SJSA1 (cell line): ENCODE results near the gene GNB5. TPM values are rescaled to one million over a fixed set of nuclear protein-coding genes. Genes with fewer than 3 reads are reported as not detected.
"Not testable (repeated sequence)": the region's sequence is repeated elsewhere in the genome, so short reads cannot be mapped to it uniquely, and the experiment has no call there.

ENCODE experiments used
- DNase-seq, 2 experiments: peaks; one replicate each; pipeline ENCODE4 v3.0.0-alpha.2; 2015 to 2020; ENCODE audit warnings: low spot score in 2 of 2, low read depth in 1 of 2
- H3K27ac ChIP-seq: fragments of 250-450 bp; sonication (Bioruptor Pico); 2 replicates; pipeline ENCODE4 v1.5.1; 2020; ENCODE audit warnings: mild to moderate bottlenecking, moderate library complexity
- H3K27me3 ChIP-seq: fragments of 250-450 bp; sonication (Bioruptor Pico); replicated peaks from 2 replicates; pipeline ENCODE4 v1.5.1; 2020; ENCODE audit warnings: mild to moderate bottlenecking, moderate library complexity
- H3K36me3 ChIP-seq: fragments of 250-450 bp; sonication (Bioruptor Pico); 2 replicates; pipeline ENCODE4 v1.5.1; 2020; ENCODE audit warnings: mild to moderate bottlenecking
- H3K4me1 ChIP-seq: fragments of 250-450 bp; sonication (Bioruptor Pico); replicated peaks from 2 replicates; pipeline ENCODE4 v1.6.1; 2021; ENCODE audit warnings: mild to moderate bottlenecking
- H3K4me3 ChIP-seq: fragments of 250-450 bp; sonication (Bioruptor Pico); 2 replicates; pipeline ENCODE4 v1.5.1; 2020; ENCODE audit warnings: mild to moderate bottlenecking
- H3K9me3 ChIP-seq: fragments of 250-450 bp; sonication (Bioruptor Pico); replicated peaks from 2 replicates; pipeline ENCODE4 v1.5.1; 2020; ENCODE audit warnings: mild to moderate bottlenecking
- total RNA-seq: library from RNA; depleted of rRNA; stranded (reverse); fragments of >200 nt; shearing (Covaris generic); gene quantifications from 2 replicates; pipeline ENCODE4 v1.2.3, GENCODE V29; 2014

The GNB5 gene
- total RNA-seq, 1 experiment from 2014 or later, result 58.9 TPM

DNA sequence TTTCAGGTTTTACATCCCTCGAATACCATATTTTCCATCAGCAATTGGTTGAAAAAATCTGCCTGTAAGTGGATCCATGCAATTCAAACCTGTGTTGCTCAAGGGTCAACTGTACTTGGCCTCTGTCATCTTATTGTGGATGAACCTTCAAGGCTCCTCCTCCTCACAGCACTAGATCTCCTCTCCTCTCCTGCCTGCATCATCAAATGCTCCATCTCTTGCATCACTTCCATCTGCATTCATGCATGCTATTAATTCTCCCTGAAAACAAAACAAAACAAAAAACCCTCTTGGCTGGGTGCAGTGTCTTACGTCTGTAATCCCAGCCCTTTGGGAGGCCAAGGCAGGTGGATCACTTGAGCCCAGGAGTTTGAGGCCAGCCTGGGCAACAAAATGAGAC lies 88.7 kb downstream of the GNB5 start:
- Histone ChIP-seq H3K27ac (no peak overlapping the region), H3K36me3 (no peaks in the 10 kb centered on the region), H3K4me3 (no peak overlapping the region), H3K27me3 (no peaks in the 10 kb centered on the region), H3K9me3 (no peaks in the 10 kb centered on the region), H3K4me1 (peaks cover 15% of the 10 kb centered on the region)
- no peak for DNase-seq

DNA sequence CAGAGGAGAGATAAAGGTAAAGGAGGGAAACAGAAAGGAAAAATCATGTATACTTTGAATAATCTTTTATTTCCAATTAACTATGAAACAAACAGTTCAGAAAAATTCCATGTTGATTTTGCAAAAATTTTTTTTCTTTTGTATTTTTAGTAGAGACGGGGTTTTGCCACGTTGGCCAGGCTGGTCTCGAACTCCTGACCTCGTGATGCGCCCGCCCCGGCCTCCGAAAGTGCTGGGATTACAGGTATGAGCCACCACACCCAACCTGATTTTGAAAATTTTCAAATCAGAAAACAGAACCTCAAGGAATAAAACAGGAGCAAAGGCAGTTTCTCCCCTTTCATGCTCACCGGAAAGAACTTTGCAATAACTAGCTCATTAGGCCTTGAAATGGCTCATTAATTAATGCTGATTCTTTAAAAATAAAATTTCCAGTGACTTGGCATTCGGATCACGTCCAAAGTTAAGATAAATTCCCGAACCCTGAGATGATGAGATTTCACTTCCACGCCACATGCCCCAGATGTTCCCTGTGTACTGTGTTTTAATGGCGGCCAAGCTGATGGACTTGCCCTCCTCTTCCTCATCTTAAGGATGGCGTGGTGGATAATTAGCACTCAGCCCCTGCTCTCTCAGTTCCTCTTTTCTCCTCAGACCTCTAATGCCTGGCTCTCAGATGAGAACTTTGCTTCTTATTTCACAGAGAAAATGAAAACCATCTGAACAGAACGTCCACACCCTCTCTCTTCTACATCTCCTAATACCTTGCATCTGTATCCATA lies 89.5 kb downstream of the GNB5 start:
- Histone ChIP-seq H3K9me3 (no peaks in the 10 kb centered on the region), H3K4me3 (no peak overlapping the region), H3K4me1 (peaks cover 15% of the 10 kb centered on the region), H3K36me3 (no peaks in the 10 kb centered on the region), H3K27me3 (no peaks in the 10 kb centered on the region), H3K27ac (no peak overlapping the region)
- no peak for DNase-seq

DNA sequence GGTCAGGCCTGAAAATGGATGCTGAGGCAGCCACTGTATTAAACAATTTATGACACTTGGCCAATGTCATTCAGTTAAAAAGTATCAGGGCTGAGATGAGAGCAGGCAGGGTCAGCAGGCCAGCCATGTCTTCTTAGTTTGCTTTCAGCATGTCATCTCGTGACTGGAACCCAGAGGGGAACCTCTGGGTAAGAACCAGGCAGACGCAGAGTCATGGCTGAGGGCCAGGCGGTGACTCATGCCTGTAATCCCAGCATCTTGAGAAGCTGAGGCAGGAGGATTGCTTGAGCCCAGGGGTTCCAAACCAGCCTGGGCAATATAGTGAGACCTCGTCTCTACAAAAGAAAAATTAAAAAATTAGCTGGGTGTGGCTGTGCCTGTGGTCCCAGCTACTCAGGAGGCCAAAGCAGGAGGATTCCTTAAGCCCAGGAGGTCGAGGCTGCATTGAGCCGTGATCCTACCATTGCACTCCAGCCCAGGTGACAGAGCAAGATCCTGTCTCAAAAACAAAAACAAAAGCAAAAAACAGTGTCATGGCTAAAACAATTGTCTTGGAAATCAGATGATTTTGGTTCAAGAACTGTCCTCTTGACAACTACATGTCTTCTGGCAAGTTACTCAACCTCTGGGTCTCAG lies 90.3 kb downstream of the GNB5 start:
- no peaks in the 10 kb centered on the region for H3K9me3 ChIP-seq
- H3K4me1 ChIP-seq, result peaks cover 15% of the 10 kb centered on the region
- H3K36me3 ChIP-seq, result no peaks in the 10 kb centered on the region
- no peak overlapping the region for H3K27ac ChIP-seq
- no peaks in the 10 kb centered on the region for H3K27me3 ChIP-seq
- no peak overlapping the region for H3K4me3 ChIP-seq
- peak; percentile 89 to 93 for DNase-seq

DNA sequence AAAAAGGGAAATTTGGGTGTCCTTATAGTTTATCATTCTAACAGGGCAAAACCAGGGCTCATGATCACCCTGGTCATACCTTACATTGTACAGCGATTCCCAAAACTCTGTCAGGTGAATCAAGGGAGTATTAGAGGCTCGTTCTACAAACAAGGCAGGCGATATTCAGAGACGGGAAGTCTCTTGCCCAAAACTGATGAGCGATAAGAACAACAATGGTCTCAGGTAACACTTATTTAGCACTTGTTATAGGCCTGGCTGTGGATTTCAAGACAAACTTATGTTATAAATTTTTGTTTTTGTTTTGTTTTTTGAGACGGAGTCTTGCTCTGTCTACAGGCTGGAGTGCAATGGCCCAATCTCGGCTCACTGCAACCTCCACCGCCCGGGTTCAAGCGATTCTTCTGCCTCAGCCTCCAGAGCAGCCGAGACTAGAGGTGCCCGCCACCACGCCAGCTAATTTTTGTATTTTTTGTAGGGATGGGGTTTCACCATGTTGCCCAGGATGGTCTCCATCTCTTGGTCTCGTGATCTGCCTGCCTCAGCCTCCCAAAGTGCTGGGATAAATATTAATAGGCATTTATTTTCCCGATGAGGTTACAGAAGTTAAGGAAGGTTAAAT lies 91.4 kb downstream of the GNB5 start:
- H3K4me1 ChIP-seq, result peaks cover 19% of the 10 kb centered on the region
- H3K27me3 ChIP-seq, result no peaks in the 10 kb centered on the region
- H3K36me3 ChIP-seq, result no peaks in the 10 kb centered on the region
- no peak overlapping the region for H3K27ac ChIP-seq
- no peak for DNase-seq
- no peak overlapping the region for H3K4me3 ChIP-seq
- no peaks in the 10 kb centered on the region for H3K9me3 ChIP-seq

DNA sequence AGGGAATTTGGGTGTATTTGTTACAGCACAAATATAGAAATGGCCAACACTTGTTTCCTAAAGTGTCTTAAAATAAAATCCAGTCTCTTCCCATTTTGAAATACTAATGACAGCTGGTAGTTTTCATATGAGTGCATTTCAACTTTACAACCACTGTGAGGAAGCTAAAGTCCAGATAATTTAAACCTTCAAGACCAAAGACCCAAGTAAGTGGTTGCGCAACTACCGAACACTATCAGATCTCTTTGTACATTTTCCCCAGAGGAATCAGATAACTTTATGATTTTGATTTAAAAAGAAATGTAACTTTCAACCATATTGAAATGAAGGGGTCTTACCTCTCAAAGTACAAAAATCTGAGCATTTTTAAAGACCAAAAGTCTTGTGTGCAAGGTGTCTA lies 92.9 kb downstream of the GNB5 start:
- no peak overlapping the region for H3K27ac ChIP-seq
- no peak overlapping the region for H3K4me3 ChIP-seq
- no peaks in the 10 kb centered on the region for H3K36me3 ChIP-seq
- H3K4me1 ChIP-seq, result peaks cover 30% of the 10 kb centered on the region
- H3K27me3 ChIP-seq, result no peaks in the 10 kb centered on the region
- no peaks in the 10 kb centered on the region for H3K9me3 ChIP-seq
- DNase-seq, result no peak

DNA sequence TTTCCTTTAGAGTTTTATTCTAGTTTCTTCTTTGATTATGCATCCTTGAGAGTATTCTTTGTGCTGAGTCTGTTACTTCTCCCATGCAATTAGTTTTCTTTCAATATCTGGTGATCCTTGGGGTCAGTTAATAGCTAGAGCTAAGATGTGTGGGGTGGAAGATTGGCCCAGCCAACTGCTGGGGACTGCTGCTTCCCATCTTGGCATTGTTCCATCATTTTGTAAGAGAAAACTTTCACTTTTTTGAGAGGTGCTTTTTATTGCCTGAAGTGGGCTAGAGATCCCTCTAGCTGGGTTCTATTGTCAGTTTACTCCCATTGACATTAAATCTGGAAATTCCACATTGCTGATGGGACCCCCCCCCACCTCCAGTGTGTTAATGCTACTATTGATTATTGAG lies 94.0 kb downstream of the GNB5 start:
- Histone ChIP-seq H3K9me3 (no peaks in the 10 kb centered on the region), H3K27ac (no peak overlapping the region), H3K4me1 (peaks cover 27% of the 10 kb centered on the region), H3K36me3 (no peaks in the 10 kb centered on the region), H3K4me3 (no peak overlapping the region), H3K27me3 (no peaks in the 10 kb centered on the region)
- no peak for DNase-seq

DNA sequence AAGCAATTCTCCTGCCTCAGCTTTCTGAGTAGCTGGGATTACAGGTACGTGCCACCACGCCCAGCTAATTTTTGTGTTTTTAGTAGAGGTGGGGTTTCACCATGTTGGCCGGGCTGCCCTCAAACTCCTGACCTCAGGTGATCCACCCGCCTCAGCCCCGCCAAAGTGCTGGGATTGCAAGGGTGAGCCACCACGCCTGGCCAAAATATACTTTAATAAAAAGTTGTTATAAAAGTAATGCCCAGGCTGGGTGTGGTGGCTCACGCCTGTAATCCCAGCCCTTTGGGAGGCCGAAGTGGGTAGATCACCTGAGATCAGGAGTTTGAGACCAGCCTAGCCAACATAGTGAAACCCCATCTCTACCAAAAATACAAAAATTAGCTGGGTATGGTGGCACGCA lies 94.7 kb downstream of the GNB5 start:
- not testable (repeated sequence) for H3K27ac ChIP-seq, H3K27me3 ChIP-seq, H3K9me3 ChIP-seq, H3K36me3 ChIP-seq, H3K4me3 ChIP-seq, DNase-seq
- peaks cover 27% of the 10 kb centered on the region for H3K4me1 ChIP-seq

DNA sequence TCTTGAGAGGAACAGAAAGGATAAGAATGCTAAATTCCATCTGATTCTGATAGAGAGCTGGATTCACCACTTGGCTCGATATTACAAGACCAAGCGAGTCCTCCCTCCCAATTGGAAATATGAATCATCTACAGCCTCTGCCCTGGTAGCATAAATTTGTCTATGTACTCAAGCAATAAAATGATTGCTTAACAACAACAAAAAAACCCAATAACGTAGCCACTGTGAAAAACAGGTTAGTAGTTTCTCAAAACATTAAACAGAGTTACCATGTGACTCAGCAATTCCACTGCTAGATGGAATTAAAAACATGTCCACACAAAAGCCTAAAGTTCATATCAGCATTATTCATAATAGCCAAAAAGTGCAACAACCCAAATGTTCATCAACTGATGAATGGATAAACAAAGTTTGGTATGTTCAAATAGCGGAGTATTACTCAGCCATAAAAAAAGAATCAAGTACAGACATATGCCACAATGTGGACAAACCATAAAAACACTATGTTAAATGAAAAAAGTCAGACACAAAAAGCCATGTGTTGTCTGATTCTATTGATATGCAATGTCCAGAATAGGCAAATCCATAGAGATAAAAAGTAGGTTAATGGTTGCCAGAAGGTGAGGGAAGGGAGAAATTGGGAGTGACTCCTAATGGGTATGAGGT lies 95.5 kb downstream of the GNB5 start:
- Histone ChIP-seq H3K27me3 (no peaks in the 10 kb centered on the region), H3K36me3 (no peaks in the 10 kb centered on the region), H3K4me1 (peaks cover 27% of the 10 kb centered on the region), H3K4me3 (no peak overlapping the region), H3K27ac (no peak overlapping the region), H3K9me3 (no peaks in the 10 kb centered on the region)
- peak in 1 of 2 experiments; percentile 36 for DNase-seq

DNA sequence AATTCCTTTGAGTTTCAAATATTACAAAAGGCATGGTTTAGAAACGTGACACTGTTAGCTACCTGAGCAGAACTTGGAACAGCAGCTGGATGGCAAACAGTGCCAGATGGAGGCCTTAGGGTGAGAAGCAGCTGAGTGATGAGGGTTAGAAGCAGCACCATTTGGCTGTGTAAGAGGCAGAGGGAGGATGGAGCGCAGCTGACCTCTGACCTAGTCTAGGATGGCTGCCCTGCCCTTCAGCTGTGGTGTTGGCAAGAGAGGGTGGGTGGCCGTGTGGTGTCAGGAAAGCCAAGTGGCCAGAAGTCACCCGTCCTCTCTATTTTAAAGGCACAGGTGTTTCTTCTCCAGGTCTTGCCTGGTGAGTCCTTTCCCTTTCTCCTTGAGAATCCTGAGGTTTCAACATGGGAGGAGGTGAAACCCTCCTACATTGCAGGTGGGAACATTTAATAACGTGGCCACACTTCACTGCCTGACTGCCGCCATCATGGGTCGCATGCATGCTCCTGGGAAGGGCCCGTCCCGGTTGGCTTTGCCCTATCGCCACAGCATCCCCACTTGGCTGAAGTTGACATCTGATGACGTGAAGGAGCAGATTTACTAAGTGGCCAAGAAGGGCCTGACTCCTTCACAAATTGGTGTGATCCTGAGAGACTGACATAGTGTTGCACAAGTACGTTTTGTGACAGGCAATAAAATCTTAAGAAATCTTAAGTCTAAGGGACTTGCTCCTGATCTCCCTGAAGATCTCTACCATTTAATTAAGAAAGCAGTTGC lies 96.2 kb downstream of the GNB5 start:
- Histone ChIP-seq H3K27ac (no peak overlapping the region), H3K27me3 (no peaks in the 10 kb centered on the region), H3K4me3 (no peak overlapping the region), H3K9me3 (no peaks in the 10 kb centered on the region), H3K36me3 (no peaks in the 10 kb centered on the region), H3K4me1 (peaks cover 27% of the 10 kb centered on the region)
- no peak for DNase-seq

DNA sequence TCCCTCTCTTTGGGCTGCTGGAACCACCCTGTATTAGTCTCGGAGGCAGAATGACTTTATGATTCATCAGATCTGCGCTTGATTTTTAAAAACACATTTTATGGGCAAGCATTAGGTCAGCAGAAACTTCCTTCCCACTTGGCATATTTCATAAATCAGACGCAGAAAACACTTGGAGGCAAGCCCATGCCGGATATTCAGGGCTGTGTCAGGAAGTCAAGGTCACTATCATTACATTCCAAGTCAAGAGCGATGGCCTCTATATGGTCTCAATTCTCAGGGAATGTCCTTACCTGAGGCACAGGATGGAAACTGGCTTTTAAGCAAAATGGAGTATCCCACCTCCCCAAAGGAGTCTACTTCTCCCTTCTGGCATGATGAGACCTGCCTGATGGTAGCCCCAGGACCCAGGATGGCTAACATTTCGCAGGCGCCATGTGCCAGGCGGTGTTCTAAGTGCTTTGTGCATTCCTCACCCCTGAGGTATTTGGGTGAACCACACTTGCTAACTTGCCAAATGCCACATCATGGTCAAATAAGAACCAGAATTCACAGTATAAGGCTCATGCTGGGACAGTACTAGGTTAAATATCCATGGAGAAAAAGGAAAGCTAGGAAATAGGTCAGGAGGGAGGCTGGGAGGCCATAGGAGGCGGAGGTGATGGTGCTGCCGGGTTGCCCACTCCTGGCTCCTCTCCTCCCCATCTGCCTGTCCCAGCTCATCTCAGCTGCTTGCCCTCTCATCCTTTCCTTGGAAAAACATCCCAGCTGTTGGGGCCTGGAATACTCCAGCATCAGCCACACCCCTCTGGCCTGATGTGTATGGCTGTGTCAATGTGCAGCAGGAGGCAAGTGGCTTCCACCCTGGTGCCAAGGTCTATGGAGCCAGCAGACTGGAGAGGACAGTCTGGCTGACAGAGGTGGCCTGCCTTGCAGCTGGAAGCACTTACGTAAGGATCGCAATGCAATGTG lies 97.4 kb downstream of the GNB5 start:
- no peaks in the 10 kb centered on the region for H3K27me3 ChIP-seq
- DNase-seq, result peak; percentile 80 to 81
- H3K4me3 ChIP-seq, result no peak overlapping the region

DNA sequence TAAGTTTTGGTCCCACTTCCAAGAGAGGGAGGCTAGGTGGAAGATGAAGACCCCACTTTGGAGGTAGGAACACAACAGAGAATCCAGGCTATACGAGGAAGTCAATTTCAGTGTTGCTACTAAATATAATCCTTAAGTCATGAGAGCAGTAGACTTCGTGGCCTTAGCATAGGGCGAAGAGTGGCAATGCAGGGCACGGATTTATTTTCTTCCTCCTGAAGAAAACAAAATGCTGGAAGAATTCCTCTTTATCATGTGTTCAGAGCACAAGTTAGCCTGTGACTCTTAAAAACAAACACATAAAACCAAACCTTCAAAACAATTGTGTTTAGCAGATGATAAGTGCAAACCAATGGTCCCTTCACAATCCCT lies 98.0 kb downstream of the GNB5 start:
- Histone ChIP-seq H3K9me3 (no peaks in the 10 kb centered on the region), H3K36me3 (no peaks in the 10 kb centered on the region), H3K27me3 (no peaks in the 10 kb centered on the region), H3K27ac (peak overlapping the region; percentile 92), H3K4me3 (no peak overlapping the region), H3K4me1 (peaks cover 27% of the 10 kb centered on the region)
- DNase-seq, result no peak

More for the DNA sequence above, 97.4 kb downstream of the GNB5 start:
- no peaks in the 10 kb centered on the region for H3K9me3 ChIP-seq
- H3K4me1 ChIP-seq, result peaks cover 27% of the 10 kb centered on the region
- peak overlapping the region; percentile 92 for H3K27ac ChIP-seq
- no peaks in the 10 kb centered on the region for H3K36me3 ChIP-seq

DNA sequence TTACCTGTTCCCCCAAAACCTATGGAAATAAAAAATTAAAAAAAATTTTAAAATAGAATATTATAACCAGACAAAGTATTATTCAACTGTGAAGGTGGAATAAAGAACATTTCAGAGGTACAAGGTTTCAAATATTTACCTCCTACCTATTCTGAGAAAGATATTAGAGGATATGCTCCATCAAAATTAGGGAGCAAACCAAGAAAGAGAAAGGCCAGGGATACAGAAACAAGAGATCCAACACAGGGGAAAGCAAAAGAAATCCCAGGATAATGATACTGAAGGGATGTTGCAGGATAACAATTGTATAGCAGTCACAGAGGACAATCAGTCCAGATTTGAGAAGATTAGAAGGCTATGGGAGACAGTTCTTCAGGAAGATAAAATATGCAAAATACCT lies 101.0 kb downstream of the GNB5 start:
- Histone ChIP-seq H3K9me3 (peaks cover 9% of the 10 kb centered on the region; the same call in 1 of the 2 replicates), H3K27me3 (no peaks in the 10 kb centered on the region), H3K27ac (no peak overlapping the region), H3K36me3 (no peaks in the 10 kb centered on the region), H3K4me3 (no peak overlapping the region), H3K4me1 (peaks cover 27% of the 10 kb centered on the region)
- DNase-seq, result no peak
